ENCODE data around the gene CKAP2L.

CKAP2L gene

GRCh38 chr2:112767693-112768330 is 3.4 kb upstream of the CKAP2L start:
- no peak for DNase-seq (ENCODE audit: low spot score)
- H3K27ac ChIP-seq (ENCODE audit: poor library complexity, severe bottlenecking): peak overlapping the region; percentile 10

DNA sequence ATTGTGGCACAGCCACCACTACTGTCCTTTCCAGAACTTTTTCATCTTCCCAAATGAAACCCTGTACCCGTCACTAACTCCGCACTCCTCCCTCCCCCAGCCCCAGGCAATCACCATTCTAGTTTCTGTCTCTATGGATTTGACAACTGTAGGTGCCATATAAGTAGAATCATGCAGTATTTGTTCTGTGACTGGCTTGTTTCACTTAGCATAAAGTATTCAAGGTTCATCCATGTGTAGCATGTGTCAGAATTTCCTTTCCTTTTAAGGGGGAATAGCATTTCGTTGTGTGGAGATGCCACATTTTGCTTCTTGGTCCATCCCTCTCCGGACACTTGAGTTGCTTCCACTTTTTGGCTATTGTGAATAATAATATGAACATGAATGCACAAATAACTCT is 842 bp upstream of the CKAP2L start:
- DNase-seq (ENCODE audit: low spot score) (no peak), ATAC-seq (ENCODE audit: low read depth) (no peak)
- Histone ChIP-seq H3K36me3 (ENCODE audit: low read depth) (peaks cover 23% of the 10 kb centered on the region), H3K4me3 (ENCODE audit: severe bottlenecking) (peak overlapping the region; percentile 70), H3K4me1 (ENCODE audit: insufficient read depth, poor library complexity, severe bottlenecking) (peaks cover 42% of the 10 kb centered on the region), H3K9me3 (ENCODE audit: severe bottlenecking) (no peaks in the 10 kb centered on the region), H3K27ac (ENCODE audit: poor library complexity, severe bottlenecking) (peak overlapping the region; percentile 57), H3K27me3 (ENCODE audit: insufficient read depth, poor library complexity, severe bottlenecking) (no peaks in the 10 kb centered on the region)
- no peak for TF ChIP-seq CTCF (IDR thresholded peaks at IDR 0.05; ENCODE audit: poor library complexity, severe bottlenecking)

More at GRCh38 chr2:112767693-112768330, 3.4 kb upstream of the CKAP2L start:
- TF ChIP-seq CTCF (IDR thresholded peaks at IDR 0.05; ENCODE audit: poor library complexity, severe bottlenecking): no peak
- Histone ChIP-seq H3K4me3 (ENCODE audit: severe bottlenecking) (no peak overlapping the region), H3K4me1 (ENCODE audit: insufficient read depth, poor library complexity, severe bottlenecking) (peaks cover 20% of the 10 kb centered on the region), H3K9me3 (ENCODE audit: severe bottlenecking) (no peaks in the 10 kb centered on the region), H3K36me3 (ENCODE audit: low read depth) (no peaks in the 10 kb centered on the region), H3K27me3 (ENCODE audit: insufficient read depth, poor library complexity, severe bottlenecking) (no peaks in the 10 kb centered on the region)
- ATAC-seq (ENCODE audit: low read depth): no peak

DNA sequence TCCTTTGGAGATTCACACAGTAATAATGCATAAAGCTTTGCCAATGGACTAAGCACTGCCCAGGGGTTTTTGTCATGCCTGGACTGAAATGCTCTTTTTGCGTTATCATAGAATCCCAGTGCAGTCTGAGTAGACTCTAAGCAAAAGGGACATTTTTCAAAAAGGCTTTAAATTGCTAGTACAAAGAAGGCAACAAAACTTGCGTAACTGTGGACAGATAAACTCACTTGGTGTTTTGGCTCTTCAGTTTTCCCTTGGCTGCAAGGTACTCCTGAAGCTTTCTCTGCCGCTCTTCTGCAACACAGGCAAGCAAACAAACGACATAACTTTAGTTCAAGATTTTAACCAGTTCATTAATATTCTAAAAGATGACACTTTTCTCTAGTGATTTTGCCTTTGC is 2.1 kb downstream of the CKAP2L start:
- H3K27ac ChIP-seq (ENCODE audit: poor library complexity, severe bottlenecking): peak overlapping the region; percentile 57
- H3K9me3 ChIP-seq (ENCODE audit: severe bottlenecking): no peaks in the 10 kb centered on the region
- peaks cover 29% of the 10 kb centered on the region for H3K4me1 ChIP-seq (ENCODE audit: insufficient read depth, poor library complexity, severe bottlenecking)
- no peak for TF ChIP-seq CTCF (IDR thresholded peaks at IDR 0.05; ENCODE audit: poor library complexity, severe bottlenecking)
- H3K27me3 ChIP-seq (ENCODE audit: insufficient read depth, poor library complexity, severe bottlenecking): no peaks in the 10 kb centered on the region
- no peak overlapping the region for H3K4me3 ChIP-seq (ENCODE audit: severe bottlenecking)
- DNase-seq (ENCODE audit: low spot score): no peak
- ATAC-seq (ENCODE audit: low read depth): no peak
- H3K36me3 ChIP-seq (ENCODE audit: low read depth): peaks cover 53% of the 10 kb centered on the region

- Histone ChIP-seq H3K9me3 (ENCODE audit: severe bottlenecking) (no peaks in the 10 kb centered on the region), H3K36me3 (ENCODE audit: low read depth) (peaks cover 74% of the 10 kb centered on the region), H3K4me1 (ENCODE audit: insufficient read depth, poor library complexity, severe bottlenecking) (peaks cover 26% of the 10 kb centered on the region), H3K27ac (ENCODE audit: poor library complexity, severe bottlenecking) (peak overlapping the region; percentile 57), H3K27me3 (ENCODE audit: insufficient read depth, poor library complexity, severe bottlenecking) (no peaks in the 10 kb centered on the region), H3K4me3 (ENCODE audit: severe bottlenecking) (no peak overlapping the region)
- no peak for ATAC-seq (ENCODE audit: low read depth)
- no peak for DNase-seq (ENCODE audit: low spot score)
- TF ChIP-seq CTCF (IDR thresholded peaks at IDR 0.05; ENCODE audit: poor library complexity, severe bottlenecking): no peak
These were observed 4.3 kb downstream of the CKAP2L start for GRCh38 chr2:112760149-112760548.

DNA sequence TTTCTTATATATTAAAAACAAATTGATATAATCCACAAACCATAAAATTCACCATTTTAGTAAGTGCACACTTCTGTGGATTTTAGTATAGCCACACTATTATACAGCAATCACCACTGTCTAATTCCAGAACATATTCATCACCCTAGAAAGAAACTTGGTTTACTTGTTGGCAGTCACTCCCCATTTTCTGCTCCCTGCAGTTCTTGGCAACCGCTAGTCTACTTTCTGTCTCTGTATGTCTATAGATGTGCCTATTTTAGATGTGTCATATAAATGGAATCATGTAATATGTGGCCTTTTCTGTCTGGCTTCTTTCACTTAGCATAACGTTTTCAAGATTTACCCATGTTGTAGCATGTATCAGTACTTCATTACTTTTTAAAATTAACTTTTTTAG is 5.7 kb downstream of the CKAP2L start:
- H3K27me3 ChIP-seq (ENCODE audit: insufficient read depth, poor library complexity, severe bottlenecking): no peaks in the 10 kb centered on the region
- H3K36me3 ChIP-seq (ENCODE audit: low read depth): peaks cover 89% of the 10 kb centered on the region
- no peak overlapping the region for H3K4me3 ChIP-seq (ENCODE audit: severe bottlenecking)
- H3K4me1 ChIP-seq (ENCODE audit: insufficient read depth, poor library complexity, severe bottlenecking): peaks cover 26% of the 10 kb centered on the region
- no peak for TF ChIP-seq CTCF (IDR thresholded peaks at IDR 0.05; ENCODE audit: poor library complexity, severe bottlenecking)
- H3K9me3 ChIP-seq (ENCODE audit: severe bottlenecking): no peaks in the 10 kb centered on the region
- no peak for DNase-seq (ENCODE audit: low spot score)
- no peak overlapping the region for H3K27ac ChIP-seq (ENCODE audit: poor library complexity, severe bottlenecking)
- ATAC-seq (ENCODE audit: low read depth): no peak
